ENCODE results near the gene FBLN5. TPM values are rescaled to one million over a fixed set of nuclear protein-coding genes. Genes with fewer than 3 reads are reported as not detected.

FBLN5 gene
- polyA plus RNA-seq, 3 donors, result 0.16 TPM; not detected in 2

- peaks cover 4% of the 10 kb centered on the region for H3K79me2 ChIP-seq (ENCODE audit: insufficient read depth, low read length)
- peaks cover 64 to 88% of the 10 kb centered on the region in 2 donors for H3K36me3 ChIP-seq (replicated peaks in 1 of 2; ENCODE audit: control insufficient read depth in 1 of 2, insufficient read depth in 2 of 2, low read length in 2 of 2)
- no peak overlapping the region for H3K4me3 ChIP-seq (replicated peaks in 1 of 3; ENCODE audit: low read depth in 2 of 3, low read length in 3 of 3)
- H3K9me3 Mint-ChIP-seq, result peaks cover 0 to 2% (median 0%) of the 10 kb centered on the region in 7 donors
- no peaks in the 10 kb centered on the region for H3K27me3 ChIP-seq (ENCODE audit: control insufficient read depth in 2 of 2, insufficient read depth in 2 of 2, low read length in 2 of 2)
- peaks cover 61 to 70% of the 10 kb centered on the region in 2 donors for H3K36me3 Mint-ChIP-seq
- no peak overlapping the region for H3K4me3 Mint-ChIP-seq
- intact Hi-C loops (cut with micrococcal nuclease), result no loop called here
- H3K27me3 Mint-ChIP-seq (ENCODE audit: low read depth in 3 of 3), result no peaks in the 10 kb centered on the region
- WGBS (ENCODE audit: insufficient coverage), result no CpG with 5 or more reads among the region's 3 CpGs
- peaks cover 5 to 18% of the 10 kb centered on the region in 2 donors for H3K4me1 ChIP-seq (ENCODE audit: control insufficient read depth in 1 of 2, insufficient read depth in 2 of 2, low read length in 2 of 2)
- no peak overlapping the region for H3K27ac ChIP-seq (ENCODE audit: low read depth in 1 of 2, low read length in 2 of 2)
- peak overlapping the region in 2 of 7 donors; percentile 15 to 73 for H3K27ac Mint-ChIP-seq
- no peaks in the 10 kb centered on the region for H4K20me1 ChIP-seq (ENCODE audit: insufficient read depth, low read length)
- H2AFZ ChIP-seq (ENCODE audit: insufficient read depth, low read depth, low read length, poor library complexity, severe bottlenecking), result no peak overlapping the region
- peaks cover 33% of the 10 kb centered on the region for H3K4me1 Mint-ChIP-seq
- no peak overlapping the region for H3K4me2 ChIP-seq (replicated peaks; ENCODE audit: extremely low read depth, low read length, poor library complexity, severe bottlenecking)
- no peak overlapping the region for H3K9ac ChIP-seq (ENCODE audit: insufficient read depth, low read length, poor library complexity, severe bottlenecking)
- TF ChIP-seq CTCF (IDR thresholded peaks at IDR 0.05), result no peak
- no peak for DNase-seq
- H3K9me3 ChIP-seq (replicated peaks in 1 of 2; ENCODE audit: control insufficient read depth in 1 of 2, insufficient read depth in 1 of 2, low read length in 2 of 2), result no peaks in the 10 kb centered on the region
Measured at GRCh38 chr14:91987192-91987591, 39.7 kb upstream of the FBLN5 start.

- H3K27ac Mint-ChIP-seq, result peak overlapping the region in 6 of 7 donors; percentile 37 to 79 (median 58)
- intact Hi-C loops (cut with micrococcal nuclease), result no loop called here
- peaks cover 4% of the 10 kb centered on the region for H3K79me2 ChIP-seq (ENCODE audit: insufficient read depth, low read length)
- peaks cover 51 to 81% of the 10 kb centered on the region in 2 donors for H3K36me3 ChIP-seq (replicated peaks in 1 of 2; ENCODE audit: control insufficient read depth in 1 of 2, insufficient read depth in 2 of 2, low read length in 2 of 2)
- TF ChIP-seq CTCF (IDR thresholded peaks at IDR 0.05), result no peak
- no peak overlapping the region for H3K4me3 Mint-ChIP-seq
- peak overlapping the region in 1 of 2 donors; percentile 63 for H3K27ac ChIP-seq (ENCODE audit: low read depth in 1 of 2, low read length in 2 of 2)
- H4K20me1 ChIP-seq (ENCODE audit: insufficient read depth, low read length), result no peaks in the 10 kb centered on the region
- no peak overlapping the region for H3K4me2 ChIP-seq (replicated peaks; ENCODE audit: extremely low read depth, low read length, poor library complexity, severe bottlenecking)
- peaks cover 5 to 18% of the 10 kb centered on the region in 2 donors for H3K4me1 ChIP-seq (ENCODE audit: control insufficient read depth in 1 of 2, insufficient read depth in 2 of 2, low read length in 2 of 2)
- no peak overlapping the region for H3K9ac ChIP-seq (ENCODE audit: insufficient read depth, low read length, poor library complexity, severe bottlenecking)
- no peak overlapping the region for H3K4me3 ChIP-seq (replicated peaks in 1 of 3; ENCODE audit: low read depth in 2 of 3, low read length in 3 of 3)
- no peak overlapping the region for H2AFZ ChIP-seq (ENCODE audit: insufficient read depth, low read depth, low read length, poor library complexity, severe bottlenecking)
- no peaks in the 10 kb centered on the region for H3K27me3 Mint-ChIP-seq (ENCODE audit: low read depth in 3 of 3)
- H3K36me3 Mint-ChIP-seq, result peaks cover 58 to 66% of the 10 kb centered on the region in 2 donors
- peak; percentile 5 to 23 (median 23) for DNase-seq
- WGBS (ENCODE audit: insufficient coverage), result no CpG with 5 or more reads among the region's 4 CpGs
- H3K4me1 Mint-ChIP-seq, result peaks cover 31% of the 10 kb centered on the region
- no peaks in the 10 kb centered on the region for H3K9me3 ChIP-seq (replicated peaks in 1 of 2; ENCODE audit: control insufficient read depth in 1 of 2, insufficient read depth in 1 of 2, low read length in 2 of 2)
- H3K9me3 Mint-ChIP-seq, result peaks cover 0 to 2% (median 0%) of the 10 kb centered on the region in 7 donors
- no peaks in the 10 kb centered on the region for H3K27me3 ChIP-seq (ENCODE audit: control insufficient read depth in 2 of 2, insufficient read depth in 2 of 2, low read length in 2 of 2)
Measured at GRCh38 chr14:91985521-91986255, 38.2 kb upstream of the FBLN5 start.

All from CD14-positive monocyte (primary cell).